ENCODE measurements around the gene TMEM45B. TPM values are rescaled to one million over a fixed set of nuclear protein-coding genes. Genes with fewer than 3 reads are reported as not detected.

The TMEM45B gene
- total and polyA plus RNA-seq, 2 of the 13 experiments (the other 11 are each of a cell fraction or from before 2014, with no cell fraction given): 29.1 to 181 TPM

DNA sequence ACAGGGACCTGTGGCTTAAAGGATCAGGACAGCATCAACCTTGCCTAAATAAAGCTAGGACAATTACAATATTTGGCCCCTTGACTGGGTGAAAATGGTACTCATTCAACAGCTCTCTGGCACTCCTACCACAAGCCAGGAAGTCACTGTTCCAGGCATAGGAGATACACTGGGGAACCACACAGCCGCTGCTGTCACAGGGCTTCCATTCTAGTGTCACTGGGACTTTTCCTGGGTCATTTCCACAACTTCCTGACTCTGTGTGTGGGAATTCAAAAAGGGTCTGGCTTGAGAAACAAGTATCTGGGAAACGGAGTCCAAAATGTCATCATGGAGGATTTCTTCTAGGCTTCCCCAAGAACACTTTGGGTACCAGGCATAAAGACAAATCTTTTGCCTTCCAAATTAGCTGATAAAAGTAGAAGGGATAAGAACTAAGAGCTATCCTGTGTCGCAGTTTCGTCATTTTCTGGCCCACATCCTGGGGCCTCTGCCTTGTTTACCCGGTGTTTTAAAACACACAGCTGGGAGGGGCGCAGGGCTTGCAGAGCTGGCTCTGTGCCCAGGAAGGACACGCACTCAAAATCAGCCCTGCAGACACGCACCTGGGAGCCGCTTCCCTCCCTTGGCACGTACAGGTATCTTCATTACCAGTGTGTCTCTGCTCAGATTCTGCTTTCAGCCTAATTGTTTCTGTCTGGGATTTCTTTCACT is 38.0 kb downstream of the TMEM45B start (continued):
- TF ChIP-seq, protein P1, sequence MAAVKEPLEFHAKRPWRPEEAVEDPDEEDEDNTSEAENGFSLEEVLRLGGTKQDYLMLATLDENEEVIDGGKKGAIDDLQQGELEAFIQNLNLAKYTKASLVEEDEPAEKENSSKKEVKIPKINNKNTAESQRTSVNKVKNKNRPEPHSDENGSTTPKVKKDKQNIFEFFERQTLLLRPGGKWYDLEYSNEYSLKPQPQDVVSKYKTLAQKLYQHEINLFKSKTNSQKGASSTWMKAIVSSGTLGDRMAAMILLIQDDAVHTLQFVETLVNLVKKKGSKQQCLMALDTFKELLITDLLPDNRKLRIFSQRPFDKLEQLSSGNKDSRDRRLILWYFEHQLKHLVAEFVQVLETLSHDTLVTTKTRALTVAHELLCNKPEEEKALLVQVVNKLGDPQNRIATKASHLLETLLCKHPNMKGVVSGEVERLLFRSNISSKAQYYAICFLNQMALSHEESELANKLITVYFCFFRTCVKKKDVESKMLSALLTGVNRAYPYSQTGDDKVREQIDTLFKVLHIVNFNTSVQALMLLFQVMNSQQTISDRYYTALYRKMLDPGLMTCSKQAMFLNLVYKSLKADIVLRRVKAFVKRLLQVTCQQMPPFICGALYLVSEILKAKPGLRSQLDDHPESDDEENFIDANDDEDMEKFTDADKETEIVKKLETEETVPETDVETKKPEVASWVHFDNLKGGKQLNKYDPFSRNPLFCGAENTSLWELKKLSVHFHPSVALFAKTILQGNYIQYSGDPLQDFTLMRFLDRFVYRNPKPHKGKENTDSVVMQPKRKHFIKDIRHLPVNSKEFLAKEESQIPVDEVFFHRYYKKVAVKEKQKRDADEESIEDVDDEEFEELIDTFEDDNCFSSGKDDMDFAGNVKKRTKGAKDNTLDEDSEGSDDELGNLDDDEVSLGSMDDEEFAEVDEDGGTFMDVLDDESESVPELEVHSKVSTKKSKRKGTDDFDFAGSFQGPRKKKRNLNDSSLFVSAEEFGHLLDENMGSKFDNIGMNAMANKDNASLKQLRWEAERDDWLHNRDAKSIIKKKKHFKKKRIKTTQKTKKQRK (IDR thresholded peaks at IDR 0.05; ENCODE audit: low read length): no peak
- no peak for TF ChIP-seq ZNF552 (CRISPR knock-in tag; IDR thresholded peaks at IDR 0.05; ENCODE audit: borderline replicate concordance)
- peak; percentile 81 for TF ChIP-seq SOX5 (CRISPR knock-in tag; IDR thresholded peaks at IDR 0.05; ENCODE audit: borderline replicate concordance)
- TF ChIP-seq ZNF251 (CRISPR knock-in tag; IDR thresholded peaks at IDR 0.05): no peak
- TF ChIP-seq ZNF317 (CRISPR knock-in tag; IDR thresholded peaks at IDR 0.05): 0 out of 2 replicates have a peak, but pooled peaks have one; percentile 59
- TF ChIP-seq, protein P2, sequence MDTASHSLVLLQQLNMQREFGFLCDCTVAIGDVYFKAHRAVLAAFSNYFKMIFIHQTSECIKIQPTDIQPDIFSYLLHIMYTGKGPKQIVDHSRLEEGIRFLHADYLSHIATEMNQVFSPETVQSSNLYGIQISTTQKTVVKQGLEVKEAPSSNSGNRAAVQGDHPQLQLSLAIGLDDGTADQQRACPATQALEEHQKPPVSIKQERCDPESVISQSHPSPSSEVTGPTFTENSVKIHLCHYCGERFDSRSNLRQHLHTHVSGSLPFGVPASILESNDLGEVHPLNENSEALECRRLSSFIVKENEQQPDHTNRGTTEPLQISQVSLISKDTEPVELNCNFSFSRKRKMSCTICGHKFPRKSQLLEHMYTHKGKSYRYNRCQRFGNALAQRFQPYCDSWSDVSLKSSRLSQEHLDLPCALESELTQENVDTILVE (CRISPR knock-in tag; IDR thresholded peaks at IDR 0.05): no peak; the same call in 1 of the 2 replicates
- TF ChIP-seq, protein P3, sequence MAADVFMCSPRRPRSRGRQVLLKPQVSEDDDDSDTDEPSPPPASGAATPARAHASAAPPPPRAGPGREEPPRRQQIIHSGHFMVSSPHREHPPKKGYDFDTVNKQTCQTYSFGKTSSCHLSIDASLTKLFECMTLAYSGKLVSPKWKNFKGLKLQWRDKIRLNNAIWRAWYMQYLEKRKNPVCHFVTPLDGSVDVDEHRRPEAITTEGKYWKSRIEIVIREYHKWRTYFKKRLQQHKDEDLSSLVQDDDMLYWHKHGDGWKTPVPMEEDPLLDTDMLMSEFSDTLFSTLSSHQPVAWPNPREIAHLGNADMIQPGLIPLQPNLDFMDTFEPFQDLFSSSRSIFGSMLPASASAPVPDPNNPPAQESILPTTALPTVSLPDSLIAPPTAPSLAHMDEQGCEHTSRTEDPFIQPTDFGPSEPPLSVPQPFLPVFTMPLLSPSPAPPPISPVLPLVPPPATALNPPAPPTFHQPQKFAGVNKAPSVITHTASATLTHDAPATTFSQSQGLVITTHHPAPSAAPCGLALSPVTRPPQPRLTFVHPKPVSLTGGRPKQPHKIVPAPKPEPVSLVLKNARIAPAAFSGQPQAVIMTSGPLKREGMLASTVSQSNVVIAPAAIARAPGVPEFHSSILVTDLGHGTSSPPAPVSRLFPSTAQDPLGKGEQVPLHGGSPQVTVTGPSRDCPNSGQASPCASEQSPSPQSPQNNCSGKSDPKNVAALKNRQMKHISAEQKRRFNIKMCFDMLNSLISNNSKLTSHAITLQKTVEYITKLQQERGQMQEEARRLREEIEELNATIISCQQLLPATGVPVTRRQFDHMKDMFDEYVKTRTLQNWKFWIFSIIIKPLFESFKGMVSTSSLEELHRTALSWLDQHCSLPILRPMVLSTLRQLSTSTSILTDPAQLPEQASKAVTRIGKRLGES (CRISPR knock-in tag; IDR thresholded peaks at IDR 0.05; ENCODE audit: borderline replicate concordance): no peak
- TF ChIP-seq AGO2 (optimal IDR thresholded peaks at IDR 0.05; ENCODE audit: low read depth, low read length): no peak
- 0 out of 2 replicates have a peak, but pooled peaks have one; percentile 37 for TF ChIP-seq YEATS4 (CRISPR knock-in tag; IDR thresholded peaks at IDR 0.05; ENCODE audit: borderline replicate concordance)
- TF ChIP-seq ZMAT3 (CRISPR knock-in tag; conservative IDR thresholded peaks at IDR 0.05): peak; percentile 61; the same call in 1 of the 2 replicates
- no peak for TF ChIP-seq EED (CRISPR knock-in tag; IDR thresholded peaks at IDR 0.05)
- no peak for TF ChIP-seq NRL (CRISPR knock-in tag; IDR thresholded peaks at IDR 0.05; ENCODE audit: borderline replicate concordance)
- TF ChIP-seq, protein P4, sequence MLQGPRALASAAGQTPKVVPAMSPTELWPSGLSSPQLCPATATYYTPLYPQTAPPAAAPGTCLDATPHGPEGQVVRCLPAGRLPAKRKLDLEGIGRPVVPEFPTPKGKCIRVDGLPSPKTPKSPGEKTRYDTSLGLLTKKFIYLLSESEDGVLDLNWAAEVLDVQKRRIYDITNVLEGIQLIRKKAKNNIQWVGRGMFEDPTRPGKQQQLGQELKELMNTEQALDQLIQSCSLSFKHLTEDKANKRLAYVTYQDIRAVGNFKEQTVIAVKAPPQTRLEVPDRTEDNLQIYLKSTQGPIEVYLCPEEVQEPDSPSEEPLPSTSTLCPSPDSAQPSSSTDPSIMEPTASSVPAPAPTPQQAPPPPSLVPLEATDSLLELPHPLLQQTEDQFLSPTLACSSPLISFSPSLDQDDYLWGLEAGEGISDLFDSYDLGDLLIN (CRISPR knock-in tag; IDR thresholded peaks at IDR 0.05; ENCODE audit: borderline replicate concordance): no peak
- no peak for TF ChIP-seq RXRA (CRISPR knock-in tag; IDR thresholded peaks at IDR 0.05)
- no peak for TF ChIP-seq SMARCE1 (IDR thresholded peaks at IDR 0.05; ENCODE audit: borderline replicate concordance)
- TF ChIP-seq, protein P5, sequence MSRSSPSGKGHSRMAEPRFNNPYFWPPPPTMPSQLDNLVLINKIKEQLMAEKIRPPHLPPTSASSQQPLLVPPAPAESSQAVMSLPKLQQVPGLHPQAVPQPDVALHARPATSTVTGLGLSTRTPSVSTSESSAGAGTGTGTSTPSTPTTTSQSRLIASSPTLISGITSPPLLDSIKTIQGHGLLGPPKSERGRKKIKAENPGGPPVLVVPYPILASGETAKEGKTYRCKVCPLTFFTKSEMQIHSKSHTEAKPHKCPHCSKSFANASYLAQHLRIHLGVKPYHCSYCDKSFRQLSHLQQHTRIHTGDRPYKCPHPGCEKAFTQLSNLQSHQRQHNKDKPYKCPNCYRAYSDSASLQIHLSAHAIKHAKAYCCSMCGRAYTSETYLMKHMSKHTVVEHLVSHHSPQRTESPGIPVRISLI (CRISPR knock-in tag; IDR thresholded peaks at IDR 0.05; ENCODE audit: borderline replicate concordance): no peak
